NCI-H460 (cell line): ENCODE data around the gene KRTAP4-4. TPM values are rescaled to one million over a fixed set of nuclear protein-coding genes. Genes with fewer than 3 reads are reported as not detected.
"Not testable (repeated sequence)": the region's sequence is repeated elsewhere in the genome, so short reads cannot be mapped to it uniquely, and the experiment has no call there.

ENCODE experiments used
- DNase-seq: peaks from one replicate; pipeline ENCODE4 v3.0.0-alpha.2; 2016; ENCODE audit warnings: low read depth; ENCODE audit errors: extremely low read depth
- total RNA-seq: library from RNA; depleted of rRNA; stranded (reverse); fragments of >200 nt; shearing (Covaris generic); gene quantifications from 2 replicates; pipeline ENCODE4 v1.2.3, GENCODE V29; 2014

KRTAP4-4 gene
- total RNA-seq, 1 experiment from 2014 or later: not detected

GRCh38 chr17:41149652-41149985 is 10.9 kb downstream of the KRTAP4-4 start, which contains the start of gene KRTAP4-5:
KRTAP4-5 (minus strand) TSS chr17:41149825; CDS start chr17:41149767, 58 bp downstream.
- no peak for DNase-seq

GRCh38 chr17:41148971-41149651 is 11.4 kb downstream of the KRTAP4-4 start:
- DNase-seq: not testable (repeated sequence)

GRCh38 chr17:41147531-41148204 is 12.9 kb downstream of the KRTAP4-4 start:
- DNase-seq: no peak

GRCh38 chr17:41145261-41145660 is 15.3 kb downstream of the KRTAP4-4 start:
- DNase-seq: no peak

GRCh38 chr17:41144846-41145245 is 15.7 kb downstream of the KRTAP4-4 start:
- DNase-seq: no peak

GRCh38 chr17:41141361-41141760 is 19.2 kb downstream of the KRTAP4-4 start:
- DNase-seq: no peak

GRCh38 chr17:41140360-41141131 is 20.0 kb downstream of the KRTAP4-4 start, which contains the start of gene KRTAP4-6:
KRTAP4-6 (minus strand) TSS chr17:41140544; CDS start chr17:41140487, 57 bp downstream.
- no peak for DNase-seq

GRCh38 chr17:41139865-41140264 is 20.7 kb downstream of the KRTAP4-4 start:
- DNase-seq: not testable (repeated sequence)

- DNase-seq: no peak
Observed at GRCh38 chr17:41133880-41134735, 26.4 kb downstream of the KRTAP4-4 start.

GRCh38 chr17:41131979-41132378 is 28.6 kb downstream of the KRTAP4-4 start:
- DNase-seq: no peak

- no peak for DNase-seq
Observed at GRCh38 chr17:41127371-41127770, 33.2 kb downstream of the KRTAP4-4 start.

GRCh38 chr17:41126412-41126811 is 34.1 kb downstream of the KRTAP4-4 start:
- no peak for DNase-seq

GRCh38 chr17:41125064-41125463 is 35.5 kb downstream of the KRTAP4-4 start:
- no peak for DNase-seq

- DNase-seq: not testable (repeated sequence)
Observed at GRCh38 chr17:41123991-41124371, 36.6 kb downstream of the KRTAP4-4 start, which contains the start of gene KRTAP4-12. KRTAP4-12 (minus strand) TSS chr17:41124182; CDS start chr17:41124122, 60 bp downstream.

- not testable (repeated sequence) for DNase-seq
Observed at GRCh38 chr17:41123292-41123990, 37.1 kb downstream of the KRTAP4-4 start.

- no peak for DNase-seq
Observed at GRCh38 chr17:41121742-41122141, 38.8 kb downstream of the KRTAP4-4 start.

GRCh38 chr17:41119696-41120690 is 40.6 kb downstream of the KRTAP4-4 start:
- not testable (repeated sequence) for DNase-seq

- DNase-seq: no peak
Observed at GRCh38 chr17:41118721-41119120, 41.8 kb downstream of the KRTAP4-4 start.
